GM23338 (cell line): ENCODE measurements around the gene OTOS. TPM values are rescaled to one million over a fixed set of nuclear protein-coding genes. Genes with fewer than 3 reads are reported as not detected.

Experiments used
- ATAC-seq: fragments of 200-7000 bp; cut with Tn5 transposase; 3 replicates; pipeline ENCODE4 v1.9.1; 2020
- DNase-seq: peaks from one replicate; pipeline ENCODE4 v3.0.0-alpha.2; 2015; ENCODE audit warnings: low spot score
- H2AFZ ChIP-seq: fragments of 200-600 bp; sonication (generic); 2 replicates; pipeline ENCODE4 v1.8.0; 2016; ENCODE audit warnings: antibody characterized with exemption, mild to moderate bottlenecking, moderate library complexity
- H3F3A ChIP-seq: fragments of 200-600 bp; sonication (generic); replicated peaks from 2 replicates; pipeline ENCODE4 v1.8.0; 2017; ENCODE audit warnings: antibody characterized with exemption, mixed run types, low read depth
- H3K27ac ChIP-seq: fragments of 200-600 bp; sonication (generic); 2 replicates; pipeline ENCODE4 v1.6.1; 2016; ENCODE audit warnings: low read depth
- H3K27me3 ChIP-seq: fragments of 200-600 bp; sonication (generic); 2 replicates; pipeline ENCODE4 v1.8.0; 2016; ENCODE audit warnings: mild to moderate bottlenecking, mixed run types, moderate library complexity; ENCODE audit not compliant: insufficient read depth
- H3K36me3 ChIP-seq: fragments of 200-600 bp; sonication (generic); 2 replicates; pipeline ENCODE4 v1.8.0; 2016; ENCODE audit warnings: mild to moderate bottlenecking; ENCODE audit not compliant: insufficient read depth
- H3K4me1 ChIP-seq: fragments of 200-600 bp; sonication (generic); 2 replicates; pipeline ENCODE4 v1.8.0; 2016; ENCODE audit warnings: mild to moderate bottlenecking, moderate library complexity; ENCODE audit not compliant: insufficient read depth
- H3K4me2 ChIP-seq: fragments of 200-600 bp; sonication (generic); 2 replicates; pipeline ENCODE4 v1.7.1; 2017; ENCODE audit warnings: mixed run types
- H3K4me3 ChIP-seq: fragments of 200-600 bp; sonication (generic); 2 replicates; pipeline ENCODE4 v1.6.1; 2016; ENCODE audit warnings: mixed run types
- H3K79me2 ChIP-seq: fragments of 200-600 bp; sonication (generic); replicated peaks from 2 replicates; pipeline ENCODE4 v1.8.0; 2017; ENCODE audit warnings: mild to moderate bottlenecking; ENCODE audit not compliant: insufficient read depth
- H3K9me2 ChIP-seq: fragments of 200-600 bp; sonication (generic); 2 replicates; pipeline ENCODE4 v1.8.0; 2017; ENCODE audit not compliant: insufficient read depth
- H4K20me1 ChIP-seq: fragments of 200-600 bp; sonication (generic); replicated peaks from 2 replicates; pipeline ENCODE4 v1.8.0; 2017; ENCODE audit warnings: mild to moderate bottlenecking; ENCODE audit not compliant: insufficient read depth
- H3K27ac Mint-ChIP-seq: 2 replicates; pipeline ENCODE4 v1.8.0; 2020; ENCODE audit warnings: inconsistent platforms, mild to moderate bottlenecking, moderate library complexity, mixed read lengths
- H3K27me3 Mint-ChIP-seq: 3 replicates; pipeline ENCODE4 v1.8.0; 2022; ENCODE audit warnings: low read depth, mild to moderate bottlenecking, moderate library complexity, mixed read lengths, inconsistent platforms; ENCODE audit not compliant: insufficient read depth, poor library complexity
- H3K36me3 Mint-ChIP-seq: 3 replicates; pipeline ENCODE4 v1.8.0; 2021; ENCODE audit warnings: low read depth, mild to moderate bottlenecking, inconsistent platforms, moderate library complexity, mixed read lengths
- H3K4me1 Mint-ChIP-seq: 3 replicates; pipeline ENCODE4 v1.8.0; 2020; ENCODE audit warnings: mild to moderate bottlenecking, inconsistent platforms, mixed read lengths
- H3K4me3 Mint-ChIP-seq: 3 replicates; pipeline ENCODE4 v1.8.0; 2021; ENCODE audit warnings: moderate library complexity, mild to moderate bottlenecking, inconsistent platforms, mixed read lengths
- H3K9me3 Mint-ChIP-seq: 3 replicates; pipeline ENCODE4 v1.8.0; 2020; ENCODE audit warnings: moderate library complexity, mild to moderate bottlenecking, inconsistent platforms, mixed read lengths
- CREB1 ChIP-seq: fragments of 250-450 bp; sonication (Bioruptor Pico); IDR thresholded peaks from 2 replicates; pipeline ENCODE4 v1.5.0; 2020; ENCODE audit warnings: low read depth, mild to moderate bottlenecking, moderate library complexity
- CTCF ChIP-seq, 2 experiments: fragments of 200-600 bp in 1 of 2; sonication (generic) in 1 of 2; conservative IDR thresholded peaks; 2 replicates each; pipeline versions ENCODE4 v1.5.1 to v1.6.1; 2016 to 2017; ENCODE audit warnings: antibody characterized with exemption in 2 of 2, low read depth in 2 of 2, mild to moderate bottlenecking in 2 of 2, moderate library complexity in 1 of 2
- EZH2 ChIP-seq: fragments of 200-600 bp; sonication (generic); IDR thresholded peaks from one replicate; pipeline ENCODE4 v1.8.0; 2017; ENCODE audit warnings: antibody characterized with exemption, mild to moderate bottlenecking, low read depth; ENCODE audit not compliant: unreplicated experiment
- EZH2phosphoT487 ChIP-seq: fragments of 200-600 bp; sonication (generic); IDR thresholded peaks from one replicate; pipeline ENCODE4 v1.8.1; 2018; ENCODE audit warnings: antibody characterized with exemption; ENCODE audit not compliant: unreplicated experiment
- JUNB ChIP-seq: IDR thresholded peaks from one replicate; pipeline ENCODE4 v1.6.1; 2016; ENCODE audit warnings: antibody characterized with exemption; ENCODE audit not compliant: unreplicated experiment
- POLR2AphosphoS5 ChIP-seq: IDR thresholded peaks from 2 replicates; pipeline ENCODE4 v1.6.1; 2016; ENCODE audit warnings: antibody characterized with exemption, low read depth
- REST ChIP-seq: IDR thresholded peaks from one replicate; pipeline ENCODE4 v1.6.1; 2018; ENCODE audit warnings: antibody characterized with exemption; ENCODE audit not compliant: unreplicated experiment
- STAT1 ChIP-seq: IDR thresholded peaks from one replicate; pipeline ENCODE4 v1.6.1; 2016; ENCODE audit warnings: antibody characterized with exemption; ENCODE audit not compliant: unreplicated experiment
- ZNF114 ChIP-seq: fragments of 250-450 bp; sonication (Bioruptor Pico); IDR thresholded peaks from 2 replicates; pipeline ENCODE4 v1.5.0; 2020; ENCODE audit warnings: mild to moderate bottlenecking, moderate library complexity
- ZNF331 ChIP-seq: fragments of 250-450 bp; sonication (Bioruptor Pico); IDR thresholded peaks from 2 replicates; pipeline ENCODE4 v1.5.0; 2020; ENCODE audit warnings: low read depth, mild to moderate bottlenecking, moderate library complexity
- polyA plus RNA-seq: library from polyadenylated mRNA; unstranded; fragments of >200 nt; fragmentation: Nextera tagmentation; extraction: Ambion mirVana; gene quantifications from 2 replicates; pipeline ENCODE4 v1.2.1, GENCODE V29; 2016
- total RNA-seq: library from RNA; depleted of rRNA; stranded (reverse); fragments of >200 nt; shearing (Covaris generic); gene quantifications from 2 replicates; pipeline ENCODE4 v1.2.3, GENCODE V29; 2014

OTOS gene
- total and polyA plus RNA-seq, 2 experiments from 2014 or later = 0.40 TPM; not detected in 1

- Histone ChIP-seq H3K27me3 (no peaks in the 10 kb centered on the region), H3K27ac (no peak overlapping the region), H3K79me2 (peaks cover 31% of the 10 kb centered on the region), H3K4me2 (peak overlapping the region; percentile 99), H3F3A (no peaks in the 10 kb centered on the region), H3K4me1 (peaks cover 3% of the 10 kb centered on the region), H3K36me3 (peaks cover 31% of the 10 kb centered on the region), H3K9me2 (no peaks in the 10 kb centered on the region), H4K20me1 (peaks cover 15% of the 10 kb centered on the region), H3K4me3 (peak overlapping the region; percentile 88), H2AFZ (no peak overlapping the region)
- ATAC-seq (no peak), DNase-seq (no peak)
- peak overlapping the region; percentile 98 for H3K4me3 Mint-ChIP-seq
- H3K4me1 Mint-ChIP-seq = peaks cover 31% of the 10 kb centered on the region
- H3K9me3 Mint-ChIP-seq = peaks cover 4% of the 10 kb centered on the region; the same call in 1 of the 3 replicates
- TF ChIP-seq POLR2AphosphoS5 (no peak), EZH2 (no peak), ZNF331 (CRISPR knock-in tag) (no peak), CTCF (conservative IDR thresholded peaks at IDR 0.05; ENCODE audit: low read depth in 2 of 2) (no peak), STAT1 (no peak), CREB1 (no peak)
- H3K27me3 Mint-ChIP-seq = peaks cover 9% of the 10 kb centered on the region
- H3K27ac Mint-ChIP-seq = no peak overlapping the region
- peaks cover 55% of the 10 kb centered on the region for H3K36me3 Mint-ChIP-seq
Observed at GRCh38 chr2:240134466-240134865, 6.0 kb downstream of the OTOS start.

- Histone ChIP-seq H3K79me2 (peaks cover 31% of the 10 kb centered on the region), H3K4me2 (no peak overlapping the region), H3K27ac (0 out of 2 replicates have a peak overlapping the region, but pooled peaks have one; percentile 59), H3F3A (no peaks in the 10 kb centered on the region), H4K20me1 (peaks cover 15% of the 10 kb centered on the region), H3K4me3 (no peak overlapping the region), H3K9me2 (no peaks in the 10 kb centered on the region), H2AFZ (no peak overlapping the region), H3K36me3 (peaks cover 35% of the 10 kb centered on the region), H3K4me1 (no peaks in the 10 kb centered on the region; the same call in 1 of the 2 replicates), H3K27me3 (no peaks in the 10 kb centered on the region)
- ATAC-seq = no peak
- Mint-ChIP-seq H3K36me3 (peaks cover 64% of the 10 kb centered on the region), H3K9me3 (peaks cover 4% of the 10 kb centered on the region; the same call in 1 of the 3 replicates), H3K4me1 (peaks cover 22% of the 10 kb centered on the region), H3K27ac (no peak overlapping the region), H3K27me3 (peaks cover 1% of the 10 kb centered on the region), H3K4me3 (peak overlapping the region; percentile 40; the same call in 2 of the 3 replicates)
- no peak for DNase-seq
- no peak for TF ChIP-seq POLR2AphosphoS5
- no peak for TF ChIP-seq JUNB
- TF ChIP-seq EZH2 = no peak
- TF ChIP-seq REST = no peak
- TF ChIP-seq CTCF (conservative IDR thresholded peaks at IDR 0.05; ENCODE audit: low read depth in 2 of 2) = no peak
- no peak for TF ChIP-seq EZH2phosphoT487
- TF ChIP-seq ZNF114 (CRISPR knock-in tag) = no peak
- TF ChIP-seq ZNF331 (CRISPR knock-in tag) = no peak
Observed at GRCh38 chr2:240133401-240133800, 7.1 kb downstream of the OTOS start.
